Neural cell (in vitro differentiated cells): ENCODE data around the gene PDE2A.

Experiments used
- EP300 ChIP-seq: fragments of 450-650 bp; conservative IDR thresholded peaks from 2 replicates; pipeline ENCODE4 v1.6.1; 2014; ENCODE audit warnings: antibody characterized with exemption, mild to moderate bottlenecking, moderate library complexity; ENCODE audit not compliant: poor library complexity, severe bottlenecking
- EZH2 ChIP-seq: fragments of 200-600, 300-800 bp; shearing (Covaris generic), sonication (generic); IDR thresholded peaks from 2 replicates; pipeline ENCODE4 v1.6.1; 2014; ENCODE audit warnings: antibody characterized with exemption, low read length, borderline replicate concordance, mild to moderate bottlenecking; ENCODE audit not compliant: insufficient read depth, poor library complexity, severe bottlenecking
- POLR2AphosphoS5 ChIP-seq: IDR thresholded peaks from 2 replicates; pipeline ENCODE4 v1.6.1; 2012
- RAD21 ChIP-seq: fragments of 450-650 bp; conservative IDR thresholded peaks from 2 replicates; pipeline ENCODE4 v1.6.1; 2014; ENCODE audit warnings: antibody characterized with exemption, mild to moderate bottlenecking, moderate library complexity
- TAF1 ChIP-seq: IDR thresholded peaks from 2 replicates; pipeline ENCODE4 v1.6.1; 2012; ENCODE audit warnings: low read depth
- TF ChIP-seq, protein P1 (sequence below): fragments of 450-650 bp; IDR thresholded peaks from 2 replicates; pipeline ENCODE4 v1.5.1; 2014; ENCODE audit warnings: antibody characterized with exemption, mild to moderate bottlenecking, moderate library complexity; ENCODE audit not compliant: poor library complexity, severe bottlenecking
- TF ChIP-seq, protein P2 (sequence below): IDR thresholded peaks from 2 replicates; pipeline ENCODE4 v1.6.1; 2012; ENCODE audit warnings: borderline replicate concordance

- TF ChIP-seq EP300 (no peak), RAD21 (no peak), EZH2 (no peak), POLR2AphosphoS5 (no peak), TAF1 (no peak)
- TF ChIP-seq, protein P1, sequence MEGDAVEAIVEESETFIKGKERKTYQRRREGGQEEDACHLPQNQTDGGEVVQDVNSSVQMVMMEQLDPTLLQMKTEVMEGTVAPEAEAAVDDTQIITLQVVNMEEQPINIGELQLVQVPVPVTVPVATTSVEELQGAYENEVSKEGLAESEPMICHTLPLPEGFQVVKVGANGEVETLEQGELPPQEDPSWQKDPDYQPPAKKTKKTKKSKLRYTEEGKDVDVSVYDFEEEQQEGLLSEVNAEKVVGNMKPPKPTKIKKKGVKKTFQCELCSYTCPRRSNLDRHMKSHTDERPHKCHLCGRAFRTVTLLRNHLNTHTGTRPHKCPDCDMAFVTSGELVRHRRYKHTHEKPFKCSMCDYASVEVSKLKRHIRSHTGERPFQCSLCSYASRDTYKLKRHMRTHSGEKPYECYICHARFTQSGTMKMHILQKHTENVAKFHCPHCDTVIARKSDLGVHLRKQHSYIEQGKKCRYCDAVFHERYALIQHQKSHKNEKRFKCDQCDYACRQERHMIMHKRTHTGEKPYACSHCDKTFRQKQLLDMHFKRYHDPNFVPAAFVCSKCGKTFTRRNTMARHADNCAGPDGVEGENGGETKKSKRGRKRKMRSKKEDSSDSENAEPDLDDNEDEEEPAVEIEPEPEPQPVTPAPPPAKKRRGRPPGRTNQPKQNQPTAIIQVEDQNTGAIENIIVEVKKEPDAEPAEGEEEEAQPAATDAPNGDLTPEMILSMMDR, result no peak
- TF ChIP-seq, protein P2, sequence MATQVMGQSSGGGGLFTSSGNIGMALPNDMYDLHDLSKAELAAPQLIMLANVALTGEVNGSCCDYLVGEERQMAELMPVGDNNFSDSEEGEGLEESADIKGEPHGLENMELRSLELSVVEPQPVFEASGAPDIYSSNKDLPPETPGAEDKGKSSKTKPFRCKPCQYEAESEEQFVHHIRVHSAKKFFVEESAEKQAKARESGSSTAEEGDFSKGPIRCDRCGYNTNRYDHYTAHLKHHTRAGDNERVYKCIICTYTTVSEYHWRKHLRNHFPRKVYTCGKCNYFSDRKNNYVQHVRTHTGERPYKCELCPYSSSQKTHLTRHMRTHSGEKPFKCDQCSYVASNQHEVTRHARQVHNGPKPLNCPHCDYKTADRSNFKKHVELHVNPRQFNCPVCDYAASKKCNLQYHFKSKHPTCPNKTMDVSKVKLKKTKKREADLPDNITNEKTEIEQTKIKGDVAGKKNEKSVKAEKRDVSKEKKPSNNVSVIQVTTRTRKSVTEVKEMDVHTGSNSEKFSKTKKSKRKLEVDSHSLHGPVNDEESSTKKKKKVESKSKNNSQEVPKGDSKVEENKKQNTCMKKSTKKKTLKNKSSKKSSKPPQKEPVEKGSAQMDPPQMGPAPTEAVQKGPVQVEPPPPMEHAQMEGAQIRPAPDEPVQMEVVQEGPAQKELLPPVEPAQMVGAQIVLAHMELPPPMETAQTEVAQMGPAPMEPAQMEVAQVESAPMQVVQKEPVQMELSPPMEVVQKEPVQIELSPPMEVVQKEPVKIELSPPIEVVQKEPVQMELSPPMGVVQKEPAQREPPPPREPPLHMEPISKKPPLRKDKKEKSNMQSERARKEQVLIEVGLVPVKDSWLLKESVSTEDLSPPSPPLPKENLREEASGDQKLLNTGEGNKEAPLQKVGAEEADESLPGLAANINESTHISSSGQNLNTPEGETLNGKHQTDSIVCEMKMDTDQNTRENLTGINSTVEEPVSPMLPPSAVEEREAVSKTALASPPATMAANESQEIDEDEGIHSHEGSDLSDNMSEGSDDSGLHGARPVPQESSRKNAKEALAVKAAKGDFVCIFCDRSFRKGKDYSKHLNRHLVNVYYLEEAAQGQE, result no peak
These were observed 10.2 kb upstream of the PDE2A start for GRCh38 chr11:72684236-72684912.
